CD14-positive monocyte (primary cell): Measurements from ENCODE around the gene KCNRG. TPM values are rescaled to one million over a fixed set of nuclear protein-coding genes. Genes with fewer than 3 reads are reported as not detected.
A peak's percentile ranks its signal among the peaks of the same experiment; 100 is the strongest.

Experiments used
- DNase-seq, 3 donors: peaks; one replicate each; pipeline ENCODE4 v3.0.0-alpha.2; 2011 to 2022
- H2AFZ ChIP-seq: 2 replicates; pipeline ENCODE4 v1.6.0; 2012; ENCODE audit warnings: mild to moderate bottlenecking, low read depth, low read length, inconsistent platforms; ENCODE audit not compliant: insufficient read depth, poor library complexity, severe bottlenecking
- H3K27ac ChIP-seq, 2 donors: 1 replicate in 1 of 2; 2 replicates in 1 of 2; pipeline ENCODE4 v1.5.1; 2012 to 2013; ENCODE audit warnings: low read length in 2 of 2, control low read depth in 1 of 2, inconsistent platforms in 1 of 2, low read depth in 1 of 2, mild to moderate bottlenecking in 1 of 2
- H3K27me3 ChIP-seq, 2 donors: one replicate each; pipeline versions ENCODE4 v1.6.0 to v1.6.1; 2011 to 2013; ENCODE audit warnings: low read length in 2 of 2; ENCODE audit not compliant: control insufficient read depth in 2 of 2, insufficient read depth in 2 of 2
- H3K36me3 ChIP-seq, 2 donors: replicated peaks in 1 of 2; 1 replicate in 1 of 2; 2 replicates in 1 of 2; pipeline versions ENCODE4 v1.5.1 to v1.6.1; 2012 to 2013; ENCODE audit warnings: low read length in 2 of 2, control low read depth in 1 of 2, inconsistent platforms in 1 of 2, mild to moderate bottlenecking in 1 of 2; ENCODE audit not compliant: insufficient read depth in 2 of 2, control insufficient read depth in 1 of 2
- H3K4me1 ChIP-seq, 2 donors: 1 replicate in 1 of 2; 2 replicates in 1 of 2; pipeline versions ENCODE4 v1.5.1 to v1.6.1; 2012 to 2013; ENCODE audit warnings: low read length in 2 of 2, control low read depth in 1 of 2, inconsistent platforms in 1 of 2, mild to moderate bottlenecking in 1 of 2, moderate library complexity in 1 of 2; ENCODE audit not compliant: insufficient read depth in 2 of 2, control insufficient read depth in 1 of 2
- H3K4me2 ChIP-seq: replicated peaks from 2 replicates; pipeline ENCODE3; 2012; ENCODE audit warnings: low read length, moderate library complexity, mild to moderate bottlenecking; ENCODE audit not compliant: poor library complexity, severe bottlenecking; ENCODE audit errors: extremely low read depth
- H3K4me3 ChIP-seq, 3 experiments: fragments of 200-600 bp in 1 of 3; sonication (generic) in 1 of 3; replicated peaks in 1 of 3; 1 replicate in 2 of 3; 2 replicates in 1 of 3; pipeline ENCODE4 v1.5.1; 2011 to 2013; ENCODE audit warnings: low read length in 3 of 3, mild to moderate bottlenecking in 3 of 3, control low read depth in 2 of 3, low read depth in 2 of 3, inconsistent platforms in 1 of 3, moderate library complexity in 1 of 3
- H3K79me2 ChIP-seq: 2 replicates; pipeline ENCODE4 v1.6.0; 2012; ENCODE audit warnings: mild to moderate bottlenecking, control low read depth, inconsistent platforms, low read length, moderate library complexity; ENCODE audit not compliant: insufficient read depth
- H3K9ac ChIP-seq: 2 replicates; pipeline ENCODE4 v1.6.0; 2017; ENCODE audit warnings: low read length, mild to moderate bottlenecking; ENCODE audit not compliant: insufficient read depth, poor library complexity, severe bottlenecking
- H3K9me3 ChIP-seq, 2 donors: replicated peaks in 1 of 2; 1 replicate in 1 of 2; 2 replicates in 1 of 2; pipeline versions ENCODE4 v1.5.1 to v1.6.1; 2012 to 2013; ENCODE audit warnings: low read length in 2 of 2, control low read depth in 1 of 2; ENCODE audit not compliant: control insufficient read depth in 1 of 2, insufficient read depth in 1 of 2
- H4K20me1 ChIP-seq: 2 replicates; pipeline ENCODE4 v1.6.0; 2012; ENCODE audit warnings: mild to moderate bottlenecking, low read length, control low read depth, moderate library complexity; ENCODE audit not compliant: insufficient read depth
- H3K27ac Mint-ChIP-seq, 7 donors: one replicate each; pipeline ENCODE4 v1.8.0; 2020; ENCODE audit warnings: mild to moderate bottlenecking in 7 of 7, mixed read lengths in 7 of 7, moderate library complexity in 6 of 7, inconsistent platforms in 2 of 7
- H3K27me3 Mint-ChIP-seq, 3 donors: one replicate each; pipeline ENCODE4 v1.8.0; 2021 to 2022; ENCODE audit warnings: low read depth in 3 of 3, mild to moderate bottlenecking in 3 of 3, mixed read lengths in 3 of 3, moderate library complexity in 3 of 3, inconsistent platforms in 1 of 3
- H3K36me3 Mint-ChIP-seq, 2 donors: one replicate each; pipeline ENCODE4 v1.8.0; 2020; ENCODE audit warnings: mixed read lengths in 2 of 2, inconsistent platforms in 1 of 2, mild to moderate bottlenecking in 1 of 2
- H3K4me1 Mint-ChIP-seq: one replicate; pipeline ENCODE4 v1.8.0; 2020; ENCODE audit warnings: mild to moderate bottlenecking, mixed read lengths
- H3K4me3 Mint-ChIP-seq, 2 donors: one replicate each; pipeline ENCODE4 v1.8.0; 2020; ENCODE audit warnings: mild to moderate bottlenecking in 2 of 2, mixed read lengths in 2 of 2, moderate library complexity in 1 of 2
- H3K9me3 Mint-ChIP-seq, 7 donors: one replicate each; pipeline ENCODE4 v1.8.0; 2020 to 2022; ENCODE audit warnings: mixed read lengths in 7 of 7, mild to moderate bottlenecking in 6 of 7, moderate library complexity in 6 of 7, inconsistent platforms in 2 of 7
- CTCF ChIP-seq: fragments of 200-600 bp; IDR thresholded peaks from one replicate; pipeline ENCODE4 v1.8.0; 2022; ENCODE audit warnings: antibody characterized with exemption, mild to moderate bottlenecking
- WGBS: methylation state at CpG from one replicate; pipeline ENCODE4 v1.1.5; 2013; ENCODE audit warnings: missing lambda C conversion rate; ENCODE audit not compliant: insufficient coverage; 5-methylcytosine and 5-hydroxymethylcytosine counted together
- intact Hi-C, 2 donors: fragments of 100-400 bp; cut with micrococcal nuclease; formaldehyde crosslinking; loops; one replicate each; pipeline versions ENCODE4 v1.15.0 to v1.15.1; 2023
- polyA plus RNA-seq, 3 donors: library from polyadenylated mRNA; depleted of rRNA in 1 of 3; unstranded in 2 of 3; stranded (reverse) in 1 of 3; fragments of 300-500 nt in 2 of 3; fragments of >200 nt in 1 of 3; fragmentation: Illumina TruSeq in 2 of 3; gene quantifications; 1 replicate in 2 of 3; 2 replicates in 1 of 3; pipeline ENCODE4 v1.2.3, GENCODE V29; 2012 to 2021

KCNRG gene
- polyA plus RNA-seq, 3 donors, result 0.15 to 0.29 TPM; not detected in 1

GRCh38 chr13:49996951-49997895, 18.0 kb upstream of the KCNRG start, which contains the start of gene TRIM13:
TRIM13 (plus strand) TSS chr13:49997042; CDS start chr13:50011941, 14,899 bp downstream.
- Histone ChIP-seq H2AFZ (peak within 1 kb of the TSS; percentile 90), H3K27me3 (no peaks in the 10 kb centered on the region), H3K79me2 (peaks cover 49% of the 10 kb centered on the region), H3K36me3 (peaks cover 21 to 55% of the 10 kb centered on the region in 2 donors), H4K20me1 (peaks cover 36% of the 10 kb centered on the region), H3K9ac (peak within 1 kb of the TSS; percentile 96), H3K27ac (peak within 1 kb of the TSS; percentile 95 to 100), H3K4me2 (peak within 1 kb of the TSS; percentile 89), H3K4me3 (peak within 1 kb of the TSS; percentile 85 to 95 (median 86)), H3K4me1 (peaks cover 34 to 47% of the 10 kb centered on the region in 2 donors), H3K9me3 (no peaks in the 10 kb centered on the region)
- peaks cover 38% of the 10 kb centered on the region for H3K4me1 Mint-ChIP-seq
- no peaks in the 10 kb centered on the region for H3K9me3 Mint-ChIP-seq
- H3K36me3 Mint-ChIP-seq, result peaks cover 22 to 34% of the 10 kb centered on the region in 2 donors
- WGBS, result 0% methylated on average over 45 of the region's 56 CpGs
- H3K27me3 Mint-ChIP-seq, result no peaks in the 10 kb centered on the region
- intact Hi-C loops, result loop anchor here (5.0 to 10.0 kb wide), 9 partner anchors 60 to 920 kb away; partner anchors contain the start of gene SPRYD7 (in 1 of the 2)
- TF ChIP-seq CTCF, result peak; percentile 75
- peak within 1 kb of the TSS; percentile 89 to 96 (median 95) for H3K27ac Mint-ChIP-seq
- H3K4me3 Mint-ChIP-seq, result peak within 1 kb of the TSS; percentile 85 to 90
- peak; percentile 77 to 82 (median 80) for DNase-seq

GRCh38 chr13:49997955-49998354, 17.3 kb upstream of the KCNRG start:
- Mint-ChIP-seq H3K36me3 (peaks cover 16 to 39% of the 10 kb centered on the region in 2 donors), H3K27ac (peak overlapping the region; percentile 12 to 95 (median 86)), H3K4me1 (peaks cover 38% of the 10 kb centered on the region), H3K27me3 (no peaks in the 10 kb centered on the region), H3K4me3 (peak overlapping the region; percentile 85 to 90), H3K9me3 (no peaks in the 10 kb centered on the region)
- Histone ChIP-seq H4K20me1 (peaks cover 41% of the 10 kb centered on the region), H2AFZ (no peak overlapping the region), H3K4me1 (peaks cover 34 to 47% of the 10 kb centered on the region in 2 donors), H3K36me3 (peaks cover 17 to 49% of the 10 kb centered on the region in 2 donors), H3K9me3 (no peaks in the 10 kb centered on the region), H3K79me2 (peaks cover 56% of the 10 kb centered on the region), H3K4me3 (peak overlapping the region; percentile 85 to 95 (median 86)), H3K4me2 (peak overlapping the region; percentile 86), H3K27me3 (no peaks in the 10 kb centered on the region), H3K9ac (peak overlapping the region; percentile 96), H3K27ac (peak overlapping the region in 1 of 2 donors; percentile 95)
- no peak for TF ChIP-seq CTCF
- intact Hi-C loops, result loop anchor here (5.0 to 10.0 kb wide), 9 partner anchors 61 to 919 kb away; partner anchors contain the start of gene SPRYD7 (in 1 of the 2)
- WGBS, result no CpG with 5 or more reads among the region's 4 CpGs
- peak in 2 of 3 donors; percentile 14 to 18 for DNase-seq
